Activated CD4-positive, alpha-beta T cell treated with anti-CD3 and anti-CD28 coated beads, Interleukin-2, amount 10 ng/mL, durations not matched to agents 24 days and 14 days (primary cell): ENCODE results near the gene ITIH3. TPM values are rescaled to one million over a fixed set of nuclear protein-coding genes. Genes with fewer than 3 reads are reported as not detected.
"Not testable (repeated sequence)": the region's sequence is repeated elsewhere in the genome, so short reads cannot be mapped to it uniquely, and the experiment has no call there.

Experiments used
- DNase-seq: peaks from one replicate; pipeline ENCODE4 v3.0.0; 2022
- H3K27ac Mint-ChIP-seq: one replicate; pipeline ENCODE4 v1.8.0; 2022; ENCODE audit warnings: mild to moderate bottlenecking, mixed read lengths
- H3K27me3 Mint-ChIP-seq: one replicate; pipeline ENCODE4 v1.8.0; 2022; ENCODE audit warnings: mixed read lengths
- H3K36me3 Mint-ChIP-seq: one replicate; pipeline ENCODE4 v1.8.0; 2022; ENCODE audit warnings: low read depth, mild to moderate bottlenecking, mixed read lengths
- H3K4me1 Mint-ChIP-seq: one replicate; pipeline ENCODE4 v1.8.0; 2021; ENCODE audit warnings: mixed read lengths
- H3K4me3 Mint-ChIP-seq: one replicate; pipeline ENCODE4 v1.8.0; 2022; ENCODE audit warnings: mild to moderate bottlenecking, moderate library complexity, mixed read lengths
- H3K9me3 Mint-ChIP-seq: one replicate; pipeline ENCODE4 v1.8.0; 2021; ENCODE audit warnings: mixed read lengths
- intact Hi-C: fragments of 100-400 bp; cut with micrococcal nuclease; formaldehyde crosslinking; loops from one replicate; pipeline ENCODE4 v1.15.1; 2023
- total RNA-seq: library from RNA; stranded (reverse); gene quantifications from 2 replicates; pipeline ENCODE4 v1.2.3, GENCODE V29; 2022

ITIH3 gene
- total RNA-seq, 1 donor from 2014 or later, result not detected

DNA sequence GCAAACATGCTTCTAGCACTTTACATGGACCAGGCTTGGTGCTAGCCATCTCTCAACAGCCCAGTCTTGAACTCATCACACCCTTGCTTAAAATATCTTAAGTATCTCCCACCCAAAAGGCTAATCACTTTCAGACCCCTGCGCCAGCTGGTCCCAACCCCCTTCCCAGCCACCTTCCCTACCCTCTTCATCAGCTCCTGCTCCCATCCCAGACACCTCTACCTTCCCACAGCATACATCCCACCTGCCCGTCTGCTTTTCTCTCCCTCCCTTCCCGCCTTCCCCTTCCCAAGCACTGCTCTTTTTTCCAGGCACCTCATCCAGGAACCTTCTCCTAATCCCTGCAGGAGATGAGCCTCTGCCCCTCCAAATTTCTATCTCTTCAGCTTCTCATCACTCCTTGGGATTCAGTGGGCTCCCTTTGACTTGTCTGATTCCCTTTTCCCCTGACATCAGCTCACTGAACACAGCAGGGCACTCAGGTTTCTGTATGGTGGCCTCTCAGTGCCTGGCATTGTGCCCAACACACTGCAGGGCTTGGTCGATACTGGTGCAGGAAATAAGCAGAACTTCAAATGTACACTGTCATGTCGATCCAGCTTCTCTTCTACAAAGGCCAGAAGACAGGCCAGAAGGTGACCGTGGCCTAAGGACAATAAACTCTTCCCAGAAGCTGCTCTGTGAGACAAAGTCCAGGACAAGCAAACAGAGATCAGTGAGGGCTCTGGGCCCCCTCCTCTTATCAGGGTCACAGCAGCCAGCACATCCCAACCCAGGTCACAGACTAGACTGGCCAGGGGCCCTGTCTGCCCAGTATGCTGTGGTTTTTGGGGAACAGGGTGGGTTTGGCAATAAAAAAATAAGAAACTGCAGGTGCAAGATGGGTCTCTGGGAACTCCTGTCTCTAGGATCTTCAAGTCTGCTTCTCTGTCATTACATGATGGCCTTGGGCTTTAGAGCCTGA is 19.4 kb upstream of the ITIH3 start:
- intact Hi-C loops, result loop anchor here (5.0 kb wide), 2 partner anchors 88 to 122 kb away; partner anchors contain the start of genes GNL3, PBRM1 and STIMATE
- peaks cover 1% of the 10 kb centered on the region for H3K27me3 Mint-ChIP-seq
- H3K4me1 Mint-ChIP-seq, result peaks cover 13% of the 10 kb centered on the region
- DNase-seq, result no peak
- H3K36me3 Mint-ChIP-seq, result no peaks in the 10 kb centered on the region
- H3K27ac Mint-ChIP-seq, result no peak overlapping the region
- H3K4me3 Mint-ChIP-seq, result no peak overlapping the region
- no peaks in the 10 kb centered on the region for H3K9me3 Mint-ChIP-seq

DNA sequence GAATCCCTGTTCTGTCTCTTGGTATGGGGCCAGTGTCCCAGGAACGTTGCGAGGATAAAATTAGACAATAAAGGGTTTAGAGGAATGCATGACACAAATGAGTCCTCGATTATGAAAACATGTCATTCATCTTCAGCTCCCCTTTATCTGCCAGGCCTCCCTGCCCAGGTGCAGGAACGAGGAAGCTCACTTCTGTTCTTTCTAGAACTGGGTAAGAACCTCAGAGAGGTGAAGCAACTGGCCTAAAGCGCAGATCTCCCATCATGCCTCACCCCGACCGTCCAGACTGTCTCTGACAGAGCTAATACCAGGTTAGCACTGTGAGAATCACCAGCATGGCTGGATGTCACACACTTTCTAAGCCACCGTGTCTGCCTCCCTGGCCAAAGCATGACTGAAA is 18.7 kb upstream of the ITIH3 start:
- intact Hi-C loops, result no loop called here
- H3K36me3 Mint-ChIP-seq, result no peaks in the 10 kb centered on the region
- DNase-seq, result no peak

DNA sequence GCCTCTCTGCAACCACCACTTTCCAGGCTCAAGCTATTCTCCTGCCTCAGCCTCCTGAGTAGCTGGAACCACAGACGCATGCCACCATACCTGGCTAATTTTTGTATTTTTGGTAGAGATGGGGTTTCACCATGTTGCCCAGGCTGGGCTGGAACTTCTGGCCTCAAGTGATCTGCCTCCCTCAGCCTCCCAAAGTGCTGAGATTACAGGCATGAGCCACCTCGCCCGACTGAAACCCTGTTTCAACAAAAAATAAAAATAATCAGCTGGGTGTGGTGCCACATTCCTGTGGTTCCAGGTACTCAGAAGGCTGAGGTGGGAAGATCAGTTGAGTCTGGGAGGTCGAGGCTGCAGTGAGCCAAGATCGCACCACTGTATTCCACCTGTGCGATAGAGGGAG is 18.1 kb upstream of the ITIH3 start:
- intact Hi-C loops, H3K4me1 Mint-ChIP-seq, H3K4me3 Mint-ChIP-seq, H3K27me3 Mint-ChIP-seq, H3K27ac Mint-ChIP-seq, DNase-seq, H3K9me3 Mint-ChIP-seq, H3K36me3 Mint-ChIP-seq: not testable (repeated sequence)

More for the DNA sequence above, 18.7 kb upstream of the ITIH3 start:
- Mint-ChIP-seq H3K27me3 (peaks cover 1% of the 10 kb centered on the region), H3K4me3 (no peak overlapping the region), H3K4me1 (peaks cover 13% of the 10 kb centered on the region), H3K9me3 (no peaks in the 10 kb centered on the region), H3K27ac (no peak overlapping the region)

DNA sequence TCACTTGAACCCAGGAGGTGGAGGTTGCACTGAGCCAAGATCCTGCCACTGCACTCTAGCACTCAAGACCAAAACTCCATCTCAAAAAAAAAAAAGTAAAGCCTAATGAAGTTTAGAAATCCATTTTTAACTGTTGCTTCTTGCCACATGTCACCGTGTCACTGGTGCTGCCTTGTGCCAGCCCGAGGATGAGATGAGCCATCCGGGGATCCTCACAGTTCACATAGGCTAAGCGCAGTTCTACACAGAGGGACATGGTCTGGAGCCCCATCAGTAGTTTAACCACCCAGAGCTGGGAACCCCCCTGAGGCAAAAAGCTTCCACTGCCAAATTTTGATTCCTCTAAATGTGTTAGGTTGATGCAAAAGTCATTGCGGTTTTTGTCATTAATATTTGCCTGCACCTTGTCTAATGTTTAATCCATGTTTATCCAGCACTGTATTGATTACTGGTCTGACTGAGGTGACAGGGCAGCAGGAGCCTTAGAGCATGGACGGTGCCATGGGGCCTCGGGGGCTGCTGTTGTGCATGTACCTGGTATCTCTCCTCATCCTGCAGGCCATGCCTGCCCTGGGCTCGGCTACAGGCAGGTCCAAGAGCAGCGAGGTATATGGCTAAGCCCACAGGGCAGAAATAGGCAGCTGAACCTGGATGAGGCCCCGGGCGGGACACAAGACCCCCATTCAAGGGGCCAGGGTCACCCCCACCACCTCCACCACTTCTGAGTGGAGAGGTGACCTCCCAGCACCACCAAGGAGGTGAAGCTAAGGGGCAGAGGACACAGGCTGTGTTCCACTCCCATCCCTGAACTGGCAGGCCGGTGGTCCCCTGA is 17.3 kb upstream of the ITIH3 start, which contains the start of gene ITIH1:
Gene ITIH1, plus strand, starts transcription at position 473 of the 832 bp plus-strand sequence. Its CDS starts 17 bp downstream, at position 490.
- Mint-ChIP-seq H3K27ac (no peak within 1 kb of the TSS), H3K9me3 (no peaks in the 10 kb centered on the region), H3K4me1 (peaks cover 6% of the 10 kb centered on the region), H3K4me3 (no peak within 1 kb of the TSS), H3K27me3 (peaks cover 12% of the 10 kb centered on the region), H3K36me3 (no peaks in the 10 kb centered on the region)
- intact Hi-C loops, result no loop called here
- no peak for DNase-seq

DNA sequence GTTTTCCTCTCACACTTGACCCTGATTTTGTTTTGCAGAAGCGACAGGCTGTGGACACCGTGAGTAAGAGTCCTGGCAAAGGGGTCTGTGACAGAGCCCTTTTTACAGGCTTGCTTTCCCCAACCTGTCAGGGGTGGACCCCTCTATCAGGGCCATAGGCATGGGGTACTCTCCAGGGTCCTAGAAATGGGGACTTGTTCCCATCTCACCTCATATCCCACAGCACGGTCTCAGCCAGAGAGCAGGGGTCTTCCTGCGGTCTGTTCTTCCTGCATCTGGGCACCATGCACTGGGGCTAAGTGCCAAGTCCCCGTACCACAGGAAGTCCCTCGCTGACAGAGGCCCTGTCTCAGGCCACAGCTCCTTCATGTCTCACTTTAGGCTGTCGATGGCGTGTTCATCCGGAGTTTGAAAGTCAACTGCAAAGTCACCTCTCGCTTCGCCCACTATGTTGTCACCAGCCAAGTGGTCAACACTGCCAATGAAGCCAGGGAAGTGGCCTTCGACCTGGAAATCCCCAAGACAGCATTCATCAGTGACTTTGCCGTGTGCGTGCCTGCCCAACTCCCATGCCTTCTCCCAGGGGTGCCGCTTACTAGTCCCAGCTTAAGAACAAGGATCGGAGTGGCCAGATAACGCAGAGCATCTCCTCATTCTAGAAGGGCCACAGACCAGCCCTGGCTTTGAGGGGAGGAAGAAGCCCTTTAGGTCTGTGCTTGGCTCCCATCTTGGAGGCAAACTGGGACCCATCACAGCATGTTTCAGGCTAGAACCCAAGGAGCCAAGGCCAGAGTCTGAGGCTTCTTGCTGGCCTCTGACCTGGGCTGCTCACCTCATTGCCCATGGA is 16.4 kb upstream of the ITIH3 start:
- Mint-ChIP-seq H3K4me1 (peaks cover 6% of the 10 kb centered on the region), H3K27ac (no peak overlapping the region), H3K9me3 (no peaks in the 10 kb centered on the region), H3K36me3 (no peaks in the 10 kb centered on the region), H3K4me3 (no peak overlapping the region), H3K27me3 (peaks cover 14% of the 10 kb centered on the region)
- intact Hi-C loops, result no loop called here
- no peak for DNase-seq

DNA sequence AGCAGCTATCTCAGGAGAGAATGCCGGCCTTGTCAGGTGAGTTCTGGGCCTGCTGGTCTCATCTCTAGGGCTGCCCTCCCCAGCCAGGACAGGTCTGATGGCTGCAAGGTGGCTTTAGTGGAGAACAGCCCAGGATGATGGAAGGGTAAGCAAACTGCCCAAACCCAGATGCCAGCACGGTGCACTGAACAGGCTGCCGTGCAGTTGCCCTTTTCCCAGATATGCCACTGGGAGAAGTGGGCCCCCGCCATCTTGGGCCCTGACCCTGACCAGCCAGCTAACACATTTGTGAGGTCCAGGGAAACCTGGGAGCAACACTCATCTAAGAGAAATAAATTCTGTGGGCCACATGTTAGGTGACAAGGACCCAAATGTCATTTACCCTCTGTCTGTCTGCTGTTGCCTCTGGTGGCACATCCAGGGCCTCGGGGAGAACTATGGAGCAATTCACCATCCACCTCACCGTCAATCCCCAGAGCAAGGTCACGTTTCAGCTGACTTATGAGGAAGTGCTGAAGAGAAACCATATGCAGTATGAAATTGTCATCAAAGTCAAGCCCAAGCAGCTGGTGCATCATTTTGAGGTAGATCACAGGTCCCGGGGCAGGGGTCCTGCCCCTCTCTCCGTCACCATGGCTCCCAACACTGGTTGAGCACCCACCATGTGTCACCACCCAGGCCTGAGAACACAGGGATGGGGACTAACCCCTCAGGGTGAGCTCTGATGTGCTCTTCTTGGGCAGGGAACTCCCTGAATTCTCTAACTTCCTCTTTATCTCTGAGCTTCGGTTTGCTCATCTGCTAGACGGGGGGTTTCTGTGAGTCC is 15.4 kb upstream of the ITIH3 start:
- peaks cover 6% of the 10 kb centered on the region for H3K4me1 Mint-ChIP-seq
- H3K36me3 Mint-ChIP-seq, result no peaks in the 10 kb centered on the region
- no peak for DNase-seq
- no peaks in the 10 kb centered on the region for H3K9me3 Mint-ChIP-seq
- intact Hi-C loops, result no loop called here
- peaks cover 19% of the 10 kb centered on the region for H3K27me3 Mint-ChIP-seq
- H3K27ac Mint-ChIP-seq, result no peak overlapping the region
- no peak overlapping the region for H3K4me3 Mint-ChIP-seq

DNA sequence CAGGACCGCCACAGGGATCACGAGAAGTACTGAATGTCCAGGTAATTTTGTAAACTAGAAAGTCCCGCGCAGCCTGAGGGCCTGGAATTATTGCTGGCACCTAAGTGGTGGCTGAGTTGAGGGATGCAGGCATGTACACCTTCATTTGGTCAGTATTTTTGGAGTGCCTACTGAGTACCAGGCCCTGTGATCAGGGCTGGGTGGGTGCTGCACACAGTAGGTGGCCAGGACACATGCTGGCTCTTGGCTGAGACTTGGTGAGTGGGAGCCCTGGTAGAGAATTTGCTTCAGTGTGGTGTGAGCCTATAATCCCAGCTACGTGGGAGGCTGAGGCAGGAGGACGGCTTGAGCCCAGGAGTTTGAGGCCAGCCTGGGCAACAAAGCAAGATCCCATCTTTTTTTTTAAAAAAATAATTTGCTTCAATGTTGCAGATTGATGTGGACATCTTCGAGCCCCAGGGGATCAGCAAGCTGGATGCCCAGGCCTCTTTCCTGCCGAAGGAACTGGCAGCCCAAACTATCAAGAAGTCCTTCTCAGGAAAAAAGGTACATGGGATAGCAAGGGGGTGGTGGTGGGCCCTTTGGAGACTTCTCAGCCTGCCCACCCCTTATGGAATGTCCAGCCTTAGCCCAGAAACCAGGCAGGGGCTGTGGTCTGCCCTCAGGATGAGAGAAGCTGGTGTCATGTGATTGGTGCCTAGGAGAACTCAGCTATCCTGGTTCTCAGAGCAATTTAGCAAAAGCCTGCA is 14.6 kb upstream of the ITIH3 start:
- H3K27ac Mint-ChIP-seq, result no peak overlapping the region
- intact Hi-C loops, result no loop called here
- no peak for DNase-seq
- no peak overlapping the region for H3K4me3 Mint-ChIP-seq
- peaks cover 19% of the 10 kb centered on the region for H3K27me3 Mint-ChIP-seq
- H3K36me3 Mint-ChIP-seq, result no peaks in the 10 kb centered on the region
- peaks cover 6% of the 10 kb centered on the region for H3K4me1 Mint-ChIP-seq
- H3K9me3 Mint-ChIP-seq, result no peaks in the 10 kb centered on the region

DNA sequence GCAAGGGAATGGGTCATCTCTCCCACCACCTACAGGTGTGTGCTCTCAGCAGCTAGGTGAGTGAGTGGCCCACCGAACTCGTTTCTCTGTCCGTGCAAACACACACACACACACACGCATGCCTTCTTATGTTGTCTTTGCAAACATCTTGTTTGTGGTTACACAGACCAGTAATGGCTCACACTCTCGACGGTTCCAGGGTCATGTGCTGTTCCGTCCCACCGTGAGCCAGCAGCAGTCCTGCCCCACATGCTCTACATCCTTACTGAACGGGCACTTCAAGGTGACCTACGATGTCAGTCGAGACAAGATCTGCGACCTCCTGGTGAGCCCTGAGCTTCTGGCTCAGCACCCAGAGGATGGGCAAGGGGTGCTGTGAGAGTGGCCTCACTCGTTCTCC is 12.9 kb upstream of the ITIH3 start:
- intact Hi-C loops, result no loop called here
- peaks cover 6% of the 10 kb centered on the region for H3K4me1 Mint-ChIP-seq
- peaks cover 19% of the 10 kb centered on the region for H3K27me3 Mint-ChIP-seq
- no peak overlapping the region for H3K27ac Mint-ChIP-seq
- no peaks in the 10 kb centered on the region for H3K36me3 Mint-ChIP-seq
- no peak for DNase-seq
- no peaks in the 10 kb centered on the region for H3K9me3 Mint-ChIP-seq
- H3K4me3 Mint-ChIP-seq, result no peak overlapping the region

DNA sequence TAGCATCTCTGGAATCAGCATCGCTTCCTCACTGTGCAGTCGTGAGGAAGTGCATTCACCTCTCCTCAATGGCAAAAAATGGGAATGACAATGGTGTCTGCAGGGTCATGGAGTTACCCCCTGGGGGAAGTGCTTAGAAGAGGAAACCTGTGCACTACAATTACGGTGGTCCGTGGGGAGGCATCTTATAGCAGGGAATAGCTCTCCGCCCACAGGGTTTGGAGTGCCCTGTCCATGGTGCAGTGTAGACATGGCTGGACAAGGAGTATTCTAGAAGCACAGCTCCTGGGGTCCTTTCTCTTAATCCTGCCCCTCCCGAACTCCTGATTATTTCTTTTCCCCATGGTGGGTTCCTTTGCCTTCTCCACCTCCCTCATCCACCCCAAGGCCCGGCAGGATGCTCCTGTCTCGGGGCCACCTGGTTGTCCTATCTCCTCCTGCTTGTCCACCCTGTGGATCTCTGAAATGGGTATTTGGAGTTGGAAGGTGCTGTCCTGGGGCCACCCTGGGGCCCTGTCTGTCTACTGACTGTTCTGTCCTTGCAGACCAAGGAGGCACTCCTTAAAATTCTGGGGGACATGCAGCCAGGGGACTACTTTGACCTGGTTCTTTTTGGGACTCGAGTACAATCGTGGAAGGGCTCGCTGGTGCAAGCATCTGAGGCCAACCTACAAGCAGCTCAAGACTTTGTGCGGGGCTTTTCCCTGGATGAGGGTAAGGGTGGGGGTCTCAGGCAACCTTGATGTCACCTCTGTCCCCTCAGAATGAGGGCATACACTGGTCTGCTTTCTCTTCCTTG is 12.0 kb upstream of the ITIH3 start:
- Mint-ChIP-seq H3K4me3 (no peak overlapping the region), H3K9me3 (no peaks in the 10 kb centered on the region), H3K27ac (no peak overlapping the region), H3K4me1 (peaks cover 6% of the 10 kb centered on the region), H3K27me3 (peaks cover 19% of the 10 kb centered on the region), H3K36me3 (no peaks in the 10 kb centered on the region)
- intact Hi-C loops, result no loop called here
- no peak for DNase-seq

DNA sequence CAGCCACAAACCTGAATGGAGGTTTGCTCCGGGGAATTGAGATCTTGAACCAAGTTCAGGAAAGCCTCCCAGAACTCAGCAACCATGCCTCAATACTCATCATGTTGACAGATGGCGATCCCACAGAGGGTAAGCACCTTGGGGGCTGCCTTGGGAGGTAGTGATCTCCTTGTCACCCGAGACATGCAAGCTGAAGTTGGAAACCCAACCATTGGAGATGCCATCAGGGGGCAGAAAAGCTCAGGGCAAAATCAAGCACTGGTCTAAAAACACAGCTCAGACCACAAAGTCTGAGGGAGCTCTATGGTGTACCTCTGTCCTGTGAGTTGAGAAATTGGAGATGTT is 11.4 kb upstream of the ITIH3 start:
- peaks cover 19% of the 10 kb centered on the region for H3K27me3 Mint-ChIP-seq
- H3K9me3 Mint-ChIP-seq, result no peaks in the 10 kb centered on the region
- no peak for DNase-seq
- no peak overlapping the region for H3K27ac Mint-ChIP-seq
- no peaks in the 10 kb centered on the region for H3K36me3 Mint-ChIP-seq
- no peak overlapping the region for H3K4me3 Mint-ChIP-seq
- H3K4me1 Mint-ChIP-seq, result peaks cover 4% of the 10 kb centered on the region
- intact Hi-C loops, result no loop called here

DNA sequence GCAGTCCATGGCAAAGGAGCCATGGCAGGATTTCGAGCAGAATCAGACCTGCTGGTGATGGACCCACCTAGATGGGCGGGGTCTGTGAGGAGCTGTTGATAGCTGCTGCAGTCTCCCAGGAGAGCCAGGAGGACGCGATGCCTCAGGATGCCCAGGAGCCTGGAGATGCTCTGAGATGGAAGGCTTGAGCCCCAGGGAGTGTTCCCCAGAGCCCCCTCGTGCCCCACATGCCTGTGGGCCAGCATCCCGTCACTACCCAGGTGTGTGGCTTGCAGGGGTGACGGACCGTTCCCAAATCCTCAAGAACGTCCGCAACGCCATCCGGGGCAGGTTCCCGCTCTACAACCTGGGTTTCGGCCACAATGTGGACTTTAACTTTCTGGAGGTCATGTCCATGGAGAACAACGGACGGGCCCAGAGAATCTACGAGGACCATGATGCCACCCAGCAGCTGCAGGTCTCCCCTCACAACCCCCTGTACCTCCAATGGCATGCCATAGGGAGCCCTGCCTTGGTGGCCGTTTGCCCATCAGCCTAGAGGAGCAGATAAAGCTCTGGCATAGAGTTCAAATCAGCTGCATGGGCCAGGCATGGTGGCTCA is 10.5 kb upstream of the ITIH3 start:
- Mint-ChIP-seq H3K4me1 (peaks cover 3% of the 10 kb centered on the region), H3K4me3 (no peak overlapping the region), H3K27me3 (peaks cover 19% of the 10 kb centered on the region), H3K27ac (no peak overlapping the region), H3K36me3 (no peaks in the 10 kb centered on the region), H3K9me3 (no peaks in the 10 kb centered on the region)
- no peak for DNase-seq
- intact Hi-C loops, result no loop called here
